ENCODE measurements around the gene VAMP2. TPM values are rescaled to one million over a fixed set of nuclear protein-coding genes. Genes with fewer than 3 reads are reported as not detected.
A peak's percentile ranks its signal among the peaks of the same experiment; 100 is the strongest.

VAMP2 gene
- polyA plus RNA-seq, 1 donor, result 120 TPM

DNA sequence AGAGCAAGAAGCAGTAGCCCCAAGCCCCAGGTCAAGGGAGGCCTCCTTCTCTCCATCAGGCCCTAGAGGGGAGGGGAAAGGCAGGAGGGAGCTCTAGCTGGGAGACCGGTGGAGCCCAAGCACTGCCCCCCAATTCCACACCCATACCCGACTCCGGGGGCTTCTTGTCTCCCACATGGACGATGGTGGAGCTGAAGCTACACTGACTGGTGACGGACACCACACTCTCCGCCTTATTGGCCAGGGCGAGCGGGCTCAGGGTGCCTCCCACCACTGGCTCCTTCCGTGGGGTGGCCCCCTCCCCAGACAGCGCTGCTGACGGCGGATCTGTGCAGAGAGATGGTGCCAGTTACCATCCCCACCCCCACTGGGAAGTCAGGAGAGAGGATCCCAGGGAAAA lies 16.9 kb downstream of the VAMP2 start:
- no peak for DNase-seq

- no peak for DNase-seq
Measured at GRCh38 chr17:8144401-8145231, 18.1 kb downstream of the VAMP2 start.

GRCh38 chr17:8143581-8144400 lies 19.0 kb downstream of the VAMP2 start:
- no peak for DNase-seq

GRCh38 chr17:8142887-8143580 lies 19.7 kb downstream of the VAMP2 start:
- no peak for DNase-seq

DNA sequence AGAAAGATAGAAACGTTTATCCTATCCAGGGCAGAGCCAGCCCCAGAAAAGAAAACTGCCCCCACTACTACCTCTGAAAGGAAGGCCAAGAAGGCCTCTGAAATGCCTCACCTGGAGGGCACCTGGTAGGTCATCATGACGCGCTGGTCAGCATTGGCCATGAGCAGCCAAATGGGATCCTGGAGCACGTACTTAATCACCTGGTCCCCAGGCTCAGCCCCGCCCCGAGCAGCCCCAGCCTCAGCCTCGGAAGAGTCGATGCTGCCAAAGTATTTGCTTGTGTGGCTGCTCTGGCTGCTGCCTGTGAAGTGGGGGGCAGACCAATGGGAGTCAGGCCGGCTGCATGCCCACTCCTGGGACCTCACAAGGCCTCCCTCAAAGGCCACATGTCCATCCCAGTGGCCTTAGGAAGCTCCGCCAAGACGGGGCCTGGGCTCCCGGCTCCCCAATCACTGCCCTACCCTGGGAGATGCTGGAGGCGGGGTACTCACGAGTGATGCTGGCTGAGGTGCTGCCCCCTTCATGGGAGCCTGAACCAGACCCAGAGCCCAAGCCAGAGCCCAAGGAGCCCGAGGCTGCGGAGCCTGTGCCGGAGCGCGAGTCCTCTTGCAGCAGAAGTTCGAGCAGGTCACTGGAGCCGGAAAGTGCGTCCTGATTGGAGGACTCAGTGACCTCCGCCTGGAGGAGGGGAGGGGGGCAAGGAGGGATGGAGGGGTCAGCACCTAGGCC lies 20.4 kb downstream of the VAMP2 start:
- DNase-seq, result no peak

- DNase-seq, result no peak
Measured at GRCh38 chr17:8141741-8142140, 21.0 kb downstream of the VAMP2 start.

GRCh38 chr17:8141045-8141444 lies 21.7 kb downstream of the VAMP2 start:
- no peak for DNase-seq

DNA sequence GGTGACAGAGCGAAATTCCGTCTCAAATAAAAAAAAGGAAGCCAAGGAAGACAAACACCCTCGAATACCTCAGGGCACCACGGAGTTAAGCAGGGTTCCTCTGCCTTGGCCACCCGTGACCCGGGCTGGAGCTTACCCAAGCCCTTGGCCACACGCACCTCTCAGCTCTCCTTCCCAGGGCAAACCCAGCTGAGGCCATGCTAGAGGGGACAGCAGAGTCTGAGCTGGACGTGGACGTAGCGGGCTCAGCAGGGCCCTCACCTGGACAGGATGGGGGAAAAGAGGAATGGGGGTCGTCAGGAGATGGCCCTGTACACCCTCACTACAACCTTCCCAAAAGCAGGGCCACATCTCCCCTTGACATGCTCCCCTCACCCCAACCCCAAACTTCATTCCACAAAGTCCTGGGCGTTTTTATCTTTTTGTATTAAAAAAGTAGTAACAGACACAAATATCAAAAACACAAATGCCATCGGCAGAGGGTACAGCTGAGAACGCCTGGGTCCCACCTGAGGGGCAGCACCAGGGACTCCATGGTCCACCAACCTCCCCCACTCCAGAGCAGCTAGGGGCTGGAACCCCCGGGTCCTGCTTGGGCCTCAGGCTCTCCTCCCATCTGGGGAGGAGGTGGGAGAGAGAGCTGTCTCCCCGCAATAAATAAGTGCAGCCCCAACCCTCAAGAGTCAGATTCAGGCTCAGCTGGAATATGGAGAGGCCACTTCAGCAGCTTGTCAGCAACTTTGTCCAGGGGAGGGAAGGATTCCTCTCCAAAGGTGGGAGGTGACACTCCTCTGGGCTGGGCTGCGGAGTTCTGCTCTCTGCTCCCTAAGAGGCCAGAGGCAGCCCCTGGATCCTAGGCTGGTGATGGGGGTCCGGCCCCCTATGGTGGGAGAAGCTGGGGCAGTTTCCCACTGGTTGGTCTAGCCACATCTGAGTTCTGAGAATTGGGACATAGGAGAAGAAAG lies 22.4 kb downstream of the VAMP2 start:
- no peak for DNase-seq

GRCh38 chr17:8138672-8139371 lies 23.9 kb downstream of the VAMP2 start:
- DNase-seq, result peak; percentile 96

GRCh38 chr17:8138374-8138671 lies 24.4 kb downstream of the VAMP2 start:
- no peak for DNase-seq

DNA sequence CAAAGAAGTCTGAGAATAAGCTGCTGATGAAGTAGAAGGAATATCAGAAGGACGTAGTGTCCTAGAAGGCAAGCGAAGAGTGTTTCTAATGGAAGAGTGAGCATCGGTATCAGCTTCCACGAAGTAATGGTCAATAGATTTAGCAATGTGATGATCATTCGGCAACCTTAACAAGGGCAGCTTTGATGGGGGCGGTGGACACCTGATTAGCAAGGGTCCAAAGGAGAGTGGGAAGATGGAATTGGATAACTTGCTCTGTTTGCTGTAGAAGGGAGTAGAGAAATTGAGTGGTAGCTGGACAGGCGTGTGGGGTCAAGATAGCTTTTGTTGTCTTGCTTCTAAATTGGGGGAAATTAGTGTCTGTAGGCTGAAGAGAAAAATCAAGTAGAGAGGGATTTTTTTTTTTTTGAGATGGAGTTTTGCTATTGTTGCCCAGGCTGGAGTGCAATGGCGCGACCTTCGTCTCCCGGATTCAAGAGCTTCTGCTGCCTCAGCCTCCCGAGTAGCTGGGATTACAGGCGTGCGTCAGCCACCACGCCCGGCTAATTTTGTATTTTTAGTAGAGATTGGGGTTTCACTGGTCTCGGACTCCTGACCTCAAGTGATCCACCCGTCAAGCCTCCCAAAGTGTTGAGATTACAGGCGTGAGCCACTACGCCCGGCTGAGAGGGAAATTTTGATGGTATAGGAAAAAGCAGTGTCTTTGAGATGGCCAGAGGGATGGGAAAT lies 24.9 kb downstream of the VAMP2 start:
- DNase-seq, result no peak

DNA sequence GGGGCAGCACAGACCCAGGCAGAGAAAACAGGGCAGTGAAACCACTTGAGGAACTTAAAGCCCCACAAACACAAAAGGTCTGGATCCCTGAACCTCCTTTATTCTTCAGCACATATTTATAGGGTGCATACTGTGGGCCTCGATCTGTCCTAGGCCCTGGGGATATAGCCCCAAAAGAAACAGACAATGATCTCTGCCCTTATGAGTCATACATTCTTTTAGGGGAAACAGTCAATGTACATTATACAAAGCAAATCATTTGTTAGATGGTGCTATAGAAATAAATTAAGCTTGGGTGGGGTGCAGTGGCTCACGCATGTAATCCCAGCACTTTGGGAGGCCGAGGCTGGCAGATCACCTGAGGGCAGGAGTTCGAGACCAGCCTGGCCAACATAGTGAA lies 28.8 kb downstream of the VAMP2 start:
- no peak for DNase-seq

- no peak for DNase-seq
Measured at GRCh38 chr17:8133399-8133798, 29.3 kb downstream of the VAMP2 start.

DNA sequence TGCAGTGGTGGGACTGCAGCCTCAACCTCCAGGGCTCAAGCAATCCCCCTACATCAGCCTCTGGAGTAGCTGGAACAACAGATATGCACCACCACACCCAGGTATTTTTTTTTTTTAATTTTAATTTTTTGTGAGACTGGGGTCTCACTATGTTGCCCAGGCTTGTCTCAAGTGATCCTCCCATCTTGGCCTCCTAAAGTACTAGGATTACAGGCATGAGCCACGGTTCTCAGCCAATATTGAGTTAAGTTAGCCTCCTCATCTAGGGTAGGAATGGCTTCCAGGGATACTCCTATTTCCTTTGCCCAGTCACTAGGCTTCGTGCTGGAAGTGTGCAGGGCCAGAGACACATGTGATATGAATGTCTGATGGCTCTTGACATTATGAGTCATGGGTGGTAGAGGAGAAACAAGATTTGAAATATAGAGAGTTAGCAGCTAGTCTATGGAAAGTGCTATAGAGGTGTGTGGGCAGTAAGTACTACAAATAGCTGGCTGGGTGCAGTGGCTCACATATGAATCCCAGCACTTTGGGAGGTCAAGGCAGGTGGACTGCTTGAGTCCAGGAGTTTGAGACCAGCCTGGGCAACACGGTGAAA lies 30.8 kb downstream of the VAMP2 start:
- no peak for DNase-seq

- DNase-seq, result no peak
Measured at GRCh38 chr17:8128125-8128784, 34.5 kb downstream of the VAMP2 start.

DNA sequence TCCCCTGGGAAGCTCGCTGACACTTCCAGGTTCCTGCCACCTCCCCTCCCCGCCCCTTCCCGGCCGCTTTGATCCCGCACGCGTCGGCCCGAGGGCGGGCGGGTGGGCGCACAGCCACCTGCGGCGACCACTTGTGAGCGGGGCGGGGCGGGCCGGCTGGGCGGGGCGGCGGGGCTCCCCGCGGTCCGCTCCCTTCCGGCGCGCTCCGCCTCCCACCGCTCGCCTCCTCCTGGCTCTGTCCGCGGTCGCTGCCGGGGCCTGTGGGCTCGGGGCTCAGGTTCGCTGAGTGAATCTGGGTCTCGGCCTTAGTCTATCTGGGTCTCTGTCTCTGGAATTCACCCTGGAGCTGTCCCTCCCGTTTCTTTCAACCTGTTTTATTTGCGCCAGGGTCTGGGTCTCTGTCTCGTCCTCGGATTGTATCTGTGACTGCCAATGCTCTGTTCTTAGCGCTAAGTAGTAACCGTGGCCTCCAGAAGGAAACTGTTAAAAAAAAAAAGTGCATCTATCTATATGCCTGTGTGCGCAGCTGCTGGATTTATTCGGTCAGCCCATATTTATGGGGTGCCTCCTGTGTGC lies 36.2 kb downstream of the VAMP2 start:
- no peak for DNase-seq

DNA sequence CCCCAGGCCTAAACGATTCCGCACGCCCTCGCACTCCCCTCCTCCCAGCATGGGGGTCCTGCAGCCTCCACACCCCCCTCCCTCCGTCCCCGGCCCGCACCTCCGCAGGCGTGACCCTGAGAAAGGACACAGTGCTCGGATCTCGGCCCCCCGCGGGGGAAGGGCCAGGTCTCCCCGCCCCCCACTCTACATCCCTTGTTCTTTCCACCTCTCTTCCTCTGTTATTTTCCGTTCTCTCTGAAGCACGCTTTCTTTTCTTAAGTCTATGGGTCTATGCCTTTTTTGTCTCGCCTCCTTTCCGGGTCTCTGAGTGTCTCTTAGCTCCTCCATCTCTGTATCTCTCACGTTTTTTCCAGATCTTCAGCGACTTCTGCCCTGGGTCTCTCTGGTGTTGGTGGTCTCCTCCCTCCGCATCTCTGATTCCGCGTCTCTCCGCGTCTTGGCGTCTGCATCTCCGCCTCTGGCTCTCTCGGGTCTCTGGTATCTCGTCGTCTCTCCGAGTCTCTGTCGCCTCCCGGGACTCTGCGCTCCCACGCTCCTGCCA lies 36.7 kb downstream of the VAMP2 start:
- DNase-seq, result no peak

All from left kidney (tissue), 2 donors.